HEK293 (cell line): Measurements from ENCODE around the gene SULT2B1.

ENCODE experiments used
- CTCF ChIA-PET: fragments of 350-600 bp; formaldehyde crosslinking; extraction: SDS; loops from one replicate; lab custom pipeline; 2021; ENCODE audit warnings: antibody characterized with exemption; lab: Yijun Ruan, JAX
- POLR2A ChIA-PET: fragments of 300-600 bp; formaldehyde crosslinking; extraction: SDS; loops from one replicate; lab custom pipeline; 2020; ENCODE audit warnings: antibody characterized with exemption, inconsistent platforms; lab: Yijun Ruan, JAX
- H3K27ac ChIP-seq: fragments of 200-500 bp; sonication (Bioruptor generic); 2 replicates; pipeline ENCODE4 v1.5.1; 2014; ENCODE audit warnings: low read depth, low read length, control low read depth, inconsistent platforms; ENCODE audit errors: extremely low read depth
- H3K36me3 ChIP-seq, 2 experiments: fragments of 200-500 bp in 1 of 2; sonication (Bioruptor generic) in 1 of 2; 1 replicate in 1 of 2; 2 replicates in 1 of 2; pipeline ENCODE4 v1.5.1; 2014 to 2017; ENCODE audit warnings: inconsistent platforms in 2 of 2, low read length in 2 of 2; ENCODE audit not compliant: control insufficient read depth in 2 of 2, insufficient read depth in 1 of 2
- H3K4me1 ChIP-seq: fragments of 200-500 bp; sonication (Bioruptor generic); 2 replicates; pipeline ENCODE4 v1.5.1; 2014; ENCODE audit warnings: mild to moderate bottlenecking, low read length, inconsistent platforms; ENCODE audit not compliant: control insufficient read depth, insufficient read depth
- H3K4me3 ChIP-seq: 2 replicates; pipeline ENCODE4 v1.5.1; 2011; ENCODE audit warnings: low read depth, mild to moderate bottlenecking, control low read depth, low read length, moderate library complexity
- H3K9me3 ChIP-seq: fragments of 200-500 bp; sonication (Bioruptor generic); 2 replicates; pipeline ENCODE4 v1.5.1; 2014; ENCODE audit warnings: low read depth, low read length, inconsistent platforms; ENCODE audit not compliant: control insufficient read depth, insufficient read depth
- KLF1 ChIP-seq: fragments of 450-650 bp; formaldehyde crosslinking; IDR thresholded peaks from 2 replicates; pipeline ENCODE4 v1.5.1; 2016; ENCODE audit warnings: missing biosample characterization, missing genetic modification characterization
- SCRT2 ChIP-seq: fragments of 450-650 bp; formaldehyde crosslinking; IDR thresholded peaks from 2 replicates; pipeline ENCODE4 v1.5.1; 2016; ENCODE audit warnings: missing biosample characterization, missing genetic modification characterization
- TCF7L2 ChIP-seq: IDR thresholded peaks from 2 replicates; pipeline ENCODE4 v1.6.1; 2011; ENCODE audit warnings: low read depth, mild to moderate bottlenecking, inconsistent platforms, low read length, moderate library complexity, borderline replicate concordance
- ZBTB20 ChIP-seq: fragments of 450-650 bp; formaldehyde crosslinking; IDR thresholded peaks from 2 replicates; pipeline ENCODE4 v1.5.1; 2016; ENCODE audit warnings: missing biosample characterization, missing genetic modification characterization
- ZNF121 ChIP-seq: fragments of 450-650 bp; formaldehyde crosslinking; IDR thresholded peaks from 2 replicates; pipeline ENCODE4 v1.5.1; 2016; ENCODE audit warnings: missing biosample characterization, missing genetic modification characterization
- ZNF169 ChIP-seq: fragments of 450-650 bp; formaldehyde crosslinking; IDR thresholded peaks from 2 replicates; pipeline ENCODE4 v1.5.1; 2016; ENCODE audit warnings: missing biosample characterization, missing genetic modification characterization
- ZNF2 ChIP-seq: fragments of 450-650 bp; formaldehyde crosslinking; IDR thresholded peaks from 2 replicates; pipeline ENCODE4 v1.5.1; 2016; ENCODE audit warnings: missing biosample characterization, missing genetic modification characterization
- ZNF24 ChIP-seq: fragments of 450-650 bp; formaldehyde crosslinking; IDR thresholded peaks from 2 replicates; pipeline ENCODE4 v1.5.1; 2016; ENCODE audit warnings: missing biosample characterization, missing genetic modification characterization
- ZNF335 ChIP-seq: fragments of 450-650 bp; formaldehyde crosslinking; conservative IDR thresholded peaks from 2 replicates; pipeline ENCODE4 v1.5.1; 2016; ENCODE audit warnings: missing biosample characterization, missing genetic modification characterization
- ZNF366 ChIP-seq: fragments of 450-650 bp; formaldehyde crosslinking; conservative IDR thresholded peaks from 2 replicates; pipeline ENCODE4 v1.5.1; 2016; ENCODE audit warnings: missing biosample characterization, missing genetic modification characterization
- ZNF423 ChIP-seq: fragments of 450-650 bp; formaldehyde crosslinking; IDR thresholded peaks from 2 replicates; pipeline ENCODE4 v1.5.1; 2016; ENCODE audit warnings: missing biosample characterization, missing genetic modification characterization
- ZNF433 ChIP-seq: fragments of 450-650 bp; formaldehyde crosslinking; IDR thresholded peaks from 2 replicates; pipeline ENCODE4 v1.5.1; 2016; ENCODE audit warnings: missing biosample characterization, missing genetic modification characterization, low read depth
- ZNF473 ChIP-seq: fragments of 450-650 bp; formaldehyde crosslinking; IDR thresholded peaks from 2 replicates; pipeline ENCODE4 v1.5.1; 2017; ENCODE audit warnings: missing biosample characterization, missing genetic modification characterization
- ZNF510 ChIP-seq: fragments of 450-650 bp; formaldehyde crosslinking; IDR thresholded peaks from 2 replicates; pipeline ENCODE4 v1.5.1; 2018; ENCODE audit warnings: mild to moderate bottlenecking, missing genetic modification characterization, missing biosample characterization; ENCODE audit not compliant: insufficient replicate concordance
- ZNF571 ChIP-seq: fragments of 450-650 bp; formaldehyde crosslinking; IDR thresholded peaks from 2 replicates; pipeline ENCODE4 v1.5.0; 2017; ENCODE audit warnings: missing biosample characterization, missing genetic modification characterization
- ZNF624 ChIP-seq: fragments of 450-650 bp; formaldehyde crosslinking; IDR thresholded peaks from 2 replicates; pipeline ENCODE4 v1.5.1; 2017; ENCODE audit warnings: missing biosample characterization, missing genetic modification characterization
- ZNF664 ChIP-seq: fragments of 450-650 bp; formaldehyde crosslinking; IDR thresholded peaks from 2 replicates; pipeline ENCODE4 v1.5.1; 2016; ENCODE audit warnings: missing biosample characterization, missing genetic modification characterization
- ZNF768 ChIP-seq: fragments of 450-650 bp; formaldehyde crosslinking; IDR thresholded peaks from 2 replicates; pipeline ENCODE4 v1.5.1; 2018; ENCODE audit warnings: missing biosample characterization, mild to moderate bottlenecking, missing genetic modification characterization
- ZNF785 ChIP-seq: fragments of 450-650 bp; formaldehyde crosslinking; IDR thresholded peaks from 2 replicates; pipeline ENCODE4 v1.5.1; 2016; ENCODE audit warnings: missing biosample characterization, missing genetic modification characterization
- TF ChIP-seq, protein P1 (sequence below): fragments of 450-650 bp; formaldehyde crosslinking; IDR thresholded peaks from 2 replicates; pipeline ENCODE4 v1.5.1; 2016; ENCODE audit warnings: missing biosample characterization, missing genetic modification characterization, borderline replicate concordance
- TF ChIP-seq, protein P2 (sequence below): fragments of 450-650 bp; IDR thresholded peaks from 2 replicates; pipeline ENCODE4 v1.5.1; 2018; ENCODE audit warnings: missing biosample characterization, mild to moderate bottlenecking, missing genetic modification characterization

SULT2B1 gene

DNA sequence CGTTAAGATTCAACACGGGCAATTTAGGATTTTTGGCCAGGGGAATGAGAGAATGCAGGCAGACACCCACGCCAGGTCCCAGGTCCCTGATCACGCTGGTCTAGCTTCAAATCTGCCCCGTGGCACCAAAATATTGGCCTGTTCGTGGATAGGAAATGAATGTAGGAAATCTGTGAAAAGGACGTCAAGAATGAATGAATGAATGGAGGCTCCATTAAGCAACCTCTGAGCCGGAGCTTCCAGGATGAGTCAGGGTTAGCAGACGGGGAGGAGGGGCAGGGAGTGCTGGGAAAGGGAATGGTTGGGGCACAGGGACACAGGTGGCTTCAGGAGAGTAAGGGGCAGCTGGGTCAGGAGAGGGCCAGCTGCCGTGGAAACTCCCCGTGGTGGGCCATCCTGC, 4.2 kb downstream of the SULT2B1 start:
- no peak overlapping the region for H3K27ac ChIP-seq
- TF ChIP-seq ZNF335: no peak
- TF ChIP-seq ZNF510 (tag by site-specific recombination): no peak
- TF ChIP-seq ZNF473 (tag by site-specific recombination): no peak
- TF ChIP-seq ZNF24 (tag by site-specific recombination): peak; percentile 91
- no peak for TF ChIP-seq ZNF624 (tag by site-specific recombination)
- no peak for TF ChIP-seq ZNF571 (tag by site-specific recombination)
- H3K4me3 ChIP-seq: no peak overlapping the region
- H3K36me3 ChIP-seq: no peaks in the 10 kb centered on the region
- CTCF ChIA-PET: interaction anchor here (0.6 to 1.6 kb wide), 5 partner anchors 21 to 449 kb away, joined by 3 to 7 read pairs (median 4); no protein-coding TSS in a partner anchor
- POLR2A ChIA-PET: interaction anchor here (1.6 kb wide), 1 partner anchor 12 kb away, joined by 5 read pairs; no protein-coding TSS in a partner anchor
- H3K9me3 ChIP-seq: no peaks in the 10 kb centered on the region
- peaks cover 3% of the 10 kb centered on the region; the same call in 1 of the 2 replicates for H3K4me1 ChIP-seq

DNA sequence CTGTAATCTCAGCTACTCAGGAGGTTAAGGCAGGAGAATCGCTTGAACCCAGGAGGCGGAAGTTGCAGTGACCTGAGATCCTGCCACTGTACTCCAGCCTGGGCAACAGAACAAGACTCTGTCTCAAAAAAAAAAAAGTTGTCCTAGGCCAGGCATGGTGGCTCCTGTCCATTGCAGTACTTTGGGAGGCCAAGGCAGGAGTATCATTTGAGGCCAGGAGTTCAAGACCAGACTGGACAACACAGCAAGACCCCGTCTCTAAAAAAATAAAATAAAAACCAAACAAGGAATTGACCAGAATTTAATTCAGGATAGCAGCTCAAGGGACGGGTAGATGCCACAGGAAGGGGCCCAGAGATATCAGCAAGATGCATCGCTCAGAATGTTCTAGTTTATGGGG, 4.9 kb downstream of the SULT2B1 start:
- Histone ChIP-seq H3K4me3 (no peak overlapping the region), H3K27ac (no peak overlapping the region), H3K4me1 (peaks cover 3% of the 10 kb centered on the region; the same call in 1 of the 2 replicates), H3K9me3 (no peaks in the 10 kb centered on the region)
- ChIA-PET POLR2A (interaction anchor here (0.6 to 1.6 kb wide), 2 partner anchors 11 to 19 kb away, joined by 4 to 5 read pairs; no protein-coding TSS in a partner anchor), CTCF (interaction anchor here (1.1 to 1.6 kb wide), 3 partner anchors 27 to 67 kb away, joined by 3 to 7 read pairs (median 4); no protein-coding TSS in a partner anchor)
- TF ChIP-seq ZNF785 (tag by site-specific recombination): no peak
- TF ChIP-seq ZNF335: no peak
- peak; percentile 96 for TF ChIP-seq ZNF121
- TF ChIP-seq, protein P1, sequence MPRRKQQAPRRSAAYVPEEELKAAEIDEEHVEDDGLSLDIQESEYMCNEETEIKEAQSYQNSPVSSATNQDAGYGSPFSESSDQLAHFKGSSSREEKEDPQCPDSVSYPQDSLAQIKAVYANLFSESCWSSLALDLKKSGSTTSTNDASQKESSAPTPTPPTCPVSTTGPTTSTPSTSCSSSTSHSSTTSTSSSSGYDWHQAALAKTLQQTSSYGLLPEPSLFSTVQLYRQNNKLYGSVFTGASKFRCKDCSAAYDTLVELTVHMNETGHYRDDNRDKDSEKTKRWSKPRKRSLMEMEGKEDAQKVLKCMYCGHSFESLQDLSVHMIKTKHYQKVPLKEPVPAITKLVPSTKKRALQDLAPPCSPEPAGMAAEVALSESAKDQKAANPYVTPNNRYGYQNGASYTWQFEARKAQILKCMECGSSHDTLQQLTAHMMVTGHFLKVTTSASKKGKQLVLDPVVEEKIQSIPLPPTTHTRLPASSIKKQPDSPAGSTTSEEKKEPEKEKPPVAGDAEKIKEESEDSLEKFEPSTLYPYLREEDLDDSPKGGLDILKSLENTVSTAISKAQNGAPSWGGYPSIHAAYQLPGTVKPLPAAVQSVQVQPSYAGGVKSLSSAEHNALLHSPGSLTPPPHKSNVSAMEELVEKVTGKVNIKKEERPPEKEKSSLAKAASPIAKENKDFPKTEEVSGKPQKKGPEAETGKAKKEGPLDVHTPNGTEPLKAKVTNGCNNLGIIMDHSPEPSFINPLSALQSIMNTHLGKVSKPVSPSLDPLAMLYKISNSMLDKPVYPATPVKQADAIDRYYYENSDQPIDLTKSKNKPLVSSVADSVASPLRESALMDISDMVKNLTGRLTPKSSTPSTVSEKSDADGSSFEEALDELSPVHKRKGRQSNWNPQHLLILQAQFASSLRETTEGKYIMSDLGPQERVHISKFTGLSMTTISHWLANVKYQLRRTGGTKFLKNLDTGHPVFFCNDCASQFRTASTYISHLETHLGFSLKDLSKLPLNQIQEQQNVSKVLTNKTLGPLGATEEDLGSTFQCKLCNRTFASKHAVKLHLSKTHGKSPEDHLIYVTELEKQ (tag by site-specific recombination): no peak
- no peak for TF ChIP-seq ZNF423 (tag by site-specific recombination)
- TF ChIP-seq ZNF433 (tag by site-specific recombination): no peak
- TF ChIP-seq, all 188 proteins: peak for 1
- H3K36me3 ChIP-seq: no peaks in the 10 kb centered on the region

DNA sequence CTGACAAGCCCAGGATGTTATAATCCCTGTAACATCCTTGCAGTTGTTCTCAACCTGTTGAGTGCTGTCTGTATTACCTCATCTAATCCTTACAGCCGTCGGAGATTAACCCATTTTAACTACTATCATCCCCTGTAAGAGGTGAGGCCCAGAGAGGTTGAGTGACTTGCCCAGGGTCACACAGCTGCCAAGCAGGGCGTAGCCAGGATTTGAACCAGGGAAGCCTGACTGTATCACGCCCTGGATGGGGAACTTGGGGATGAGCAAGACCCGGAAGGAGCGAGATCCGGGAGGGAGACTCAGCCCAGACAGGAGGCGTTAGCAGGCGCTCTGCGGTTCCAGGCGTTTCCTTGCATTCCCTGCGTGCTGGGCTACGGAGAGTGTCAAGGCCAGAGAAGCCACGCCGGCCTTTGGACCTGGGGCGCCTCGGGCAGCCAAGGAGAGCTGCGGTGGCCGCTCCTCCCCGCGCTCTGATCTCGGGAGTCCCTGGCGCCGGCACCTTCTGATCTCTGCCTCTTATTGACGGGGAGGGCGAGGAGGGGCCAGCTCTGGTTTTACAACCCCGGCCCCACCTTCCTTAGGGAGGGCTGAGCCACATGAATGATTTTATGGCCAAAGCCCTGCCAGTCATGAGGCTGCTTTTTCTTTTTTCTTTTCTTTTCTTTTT, 6.2 kb downstream of the SULT2B1 start:
- ChIA-PET POLR2A (no interaction called here), CTCF (interaction anchor here (1.7 kb wide), 1 partner anchor 71 kb away, joined by 4 read pairs; no protein-coding TSS in a partner anchor)
- Histone ChIP-seq H3K4me3 (no peak overlapping the region), H3K9me3 (no peaks in the 10 kb centered on the region), H3K27ac (no peak overlapping the region), H3K36me3 (no peaks in the 10 kb centered on the region), H3K4me1 (peaks cover 3% of the 10 kb centered on the region; the same call in 1 of the 2 replicates)
- TF ChIP-seq ZNF366: no peak
- peak; percentile 85 for TF ChIP-seq SCRT2 (tag by site-specific recombination)
- TF ChIP-seq, protein P2, sequence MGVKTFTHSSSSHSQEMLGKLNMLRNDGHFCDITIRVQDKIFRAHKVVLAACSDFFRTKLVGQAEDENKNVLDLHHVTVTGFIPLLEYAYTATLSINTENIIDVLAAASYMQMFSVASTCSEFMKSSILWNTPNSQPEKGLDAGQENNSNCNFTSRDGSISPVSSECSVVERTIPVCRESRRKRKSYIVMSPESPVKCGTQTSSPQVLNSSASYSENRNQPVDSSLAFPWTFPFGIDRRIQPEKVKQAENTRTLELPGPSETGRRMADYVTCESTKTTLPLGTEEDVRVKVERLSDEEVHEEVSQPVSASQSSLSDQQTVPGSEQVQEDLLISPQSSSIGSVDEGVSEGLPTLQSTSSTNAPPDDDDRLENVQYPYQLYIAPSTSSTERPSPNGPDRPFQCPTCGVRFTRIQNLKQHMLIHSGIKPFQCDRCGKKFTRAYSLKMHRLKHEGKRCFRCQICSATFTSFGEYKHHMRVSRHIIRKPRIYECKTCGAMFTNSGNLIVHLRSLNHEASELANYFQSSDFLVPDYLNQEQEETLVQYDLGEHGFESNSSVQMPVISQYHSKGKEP (tag by site-specific recombination): 0 out of 2 replicates have a peak, but pooled peaks have one; percentile 8
- peak; percentile 28; the same call in 1 of the 2 replicates for TF ChIP-seq KLF1 (tag by site-specific recombination)
- no peak for TF ChIP-seq ZNF2
- TF ChIP-seq ZBTB20 (tag by site-specific recombination): no peak
- TF ChIP-seq ZNF768 (tag by site-specific recombination): peak; percentile 95
- no peak for TF ChIP-seq ZNF169 (tag by site-specific recombination)
- peak; percentile 82 for TF ChIP-seq TCF7L2
- peak; percentile 81 for TF ChIP-seq ZNF664 (tag by site-specific recombination)
